GM19023 (cell line): ENCODE measurements around the gene TMEM106B.
"Not testable (repeated sequence)": the region's sequence is repeated elsewhere in the genome, so short reads cannot be mapped to it uniquely, and the experiment has no call there.

Experiments
- ATAC-seq: cut with Tn5 transposase; IDR thresholded peaks from one replicate; pipeline ENCODE4 v1.9.1; 2021; ENCODE audit warnings: mild to moderate bottlenecking, moderate library complexity; ENCODE audit not compliant: unreplicated experiment

TMEM106B gene

DNA sequence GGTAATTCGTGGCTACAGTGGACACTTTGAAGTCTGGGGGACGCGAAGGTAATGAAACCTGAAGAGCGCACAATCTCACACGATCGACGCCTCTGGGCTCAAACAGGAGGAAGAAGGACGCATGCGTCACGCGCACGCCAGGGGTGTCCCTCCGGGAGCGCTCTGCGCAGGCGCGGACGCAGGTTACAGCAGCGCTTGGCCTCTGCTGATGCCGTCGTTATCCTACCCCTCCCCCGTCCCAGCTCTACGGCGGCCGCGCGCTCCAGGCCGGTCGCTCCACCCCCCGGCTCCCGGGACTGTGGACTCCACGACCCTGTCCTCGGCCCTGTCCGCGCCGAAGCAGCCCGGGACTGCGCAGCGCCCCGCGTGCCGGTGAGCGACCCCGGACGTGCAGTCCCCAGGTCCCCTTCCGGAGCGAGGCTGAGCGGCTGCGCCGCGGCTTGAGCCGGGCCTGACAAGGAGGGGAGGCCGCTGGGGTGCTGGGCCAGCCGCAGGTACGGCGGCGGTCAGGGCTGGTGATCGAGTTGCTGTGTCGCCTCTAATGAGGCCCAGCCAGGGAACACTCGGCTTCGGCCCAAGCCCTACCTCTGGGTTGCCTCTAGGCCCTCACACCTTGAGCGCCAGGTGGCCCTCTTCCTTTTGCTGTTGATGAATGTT is at the start of gene TMEM106B:
Gene TMEM106B, plus strand, starts transcription at position 241 of the 657 bp plus-strand sequence. CDS start 3,517 bp downstream, outside the sequence.
- peak; percentile 95 for ATAC-seq

DNA sequence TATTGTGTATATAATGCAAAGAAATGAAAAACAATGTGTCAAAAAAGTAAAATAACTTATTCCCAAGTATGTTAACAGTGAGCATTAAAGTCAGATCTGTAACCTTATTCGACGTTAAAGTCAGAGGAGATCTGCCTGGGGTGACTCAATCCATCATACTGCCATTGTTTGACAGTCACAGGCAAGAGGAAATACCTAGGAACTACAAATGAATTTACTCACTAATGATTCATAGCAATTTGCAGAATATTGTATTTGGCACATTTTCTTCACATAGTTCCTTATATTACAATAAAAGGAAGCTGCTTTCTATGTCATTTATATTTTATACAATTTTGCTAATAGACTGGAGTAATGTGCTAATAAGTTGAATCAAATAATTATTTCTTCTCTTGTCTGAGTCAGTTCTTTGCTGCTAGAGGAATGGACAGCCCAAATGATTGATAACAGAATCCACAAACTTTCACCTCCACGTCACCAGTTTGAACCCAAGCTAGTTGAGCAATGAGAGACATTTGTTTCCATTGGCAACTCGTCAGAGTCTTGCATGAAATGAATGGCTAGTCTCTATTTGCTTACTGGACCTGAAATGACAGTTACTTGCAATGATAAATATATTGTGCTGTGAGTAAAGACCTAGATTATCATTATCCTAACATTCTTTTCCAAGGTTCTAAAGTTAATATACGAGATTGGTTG is 48.5 kb upstream of the TMEM106B start:
- ATAC-seq, result no peak

DNA sequence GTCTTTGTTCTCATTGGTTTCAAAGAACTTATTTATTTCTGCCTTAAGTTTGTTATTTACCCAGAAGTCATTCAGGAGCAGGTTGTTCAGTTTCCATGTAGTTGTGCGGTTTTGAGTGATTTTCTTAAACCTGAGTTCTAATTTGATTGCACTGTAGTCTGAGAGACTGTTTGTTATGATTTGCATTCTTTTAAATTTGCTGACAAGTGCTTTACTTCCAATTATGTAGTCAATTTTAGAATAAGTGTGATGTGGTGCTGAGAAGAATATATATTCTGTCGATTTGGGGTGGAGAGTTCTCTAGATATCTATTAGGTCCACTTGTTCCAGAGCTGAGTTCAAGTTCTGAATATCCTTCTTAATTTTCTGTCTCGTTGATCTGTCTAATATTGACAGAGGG is 43.0 kb upstream of the TMEM106B start:
- not testable (repeated sequence) for ATAC-seq

DNA sequence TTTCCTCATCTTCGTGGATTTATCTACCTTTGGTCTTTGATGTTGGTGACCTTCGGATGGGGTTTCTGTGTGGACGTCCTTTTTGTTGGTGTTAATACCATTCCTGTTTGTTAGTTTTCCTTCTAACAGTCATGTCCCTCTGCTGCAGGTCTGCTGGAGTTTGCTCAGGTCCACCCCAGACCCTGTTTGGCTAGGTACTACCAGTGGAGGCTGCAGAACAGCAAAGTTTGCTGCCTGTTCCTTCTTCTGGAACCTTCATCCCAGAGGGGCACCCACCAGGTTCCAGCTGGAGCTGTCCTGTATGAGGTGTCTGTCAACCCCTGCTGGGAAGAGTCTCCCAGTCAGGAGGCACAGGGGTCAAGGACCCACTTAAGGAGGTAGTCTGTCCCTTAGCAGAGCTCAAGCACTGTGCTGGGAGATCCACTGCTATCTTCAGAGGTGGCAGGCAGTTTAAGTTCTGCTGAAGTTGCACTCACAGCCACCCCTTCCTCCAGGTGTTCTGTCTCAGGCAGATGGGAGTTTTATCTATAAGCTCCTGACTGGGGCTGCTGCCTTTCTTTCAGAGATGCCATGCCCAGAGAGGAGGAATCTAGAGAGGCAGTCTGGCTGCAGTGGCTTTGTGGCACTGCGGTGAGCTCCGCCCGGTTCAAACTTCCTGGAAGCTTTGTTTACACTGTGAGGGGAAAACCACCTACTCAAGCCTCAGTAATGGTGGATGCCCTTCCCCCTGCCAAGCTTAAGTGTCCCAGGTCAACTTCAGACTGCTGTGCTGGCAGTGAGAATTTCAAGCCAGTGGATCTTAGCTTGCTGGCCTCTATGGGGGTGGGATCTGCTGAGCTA is 40.9 kb upstream of the TMEM106B start:
- not testable (repeated sequence) for ATAC-seq

GRCh38 chr7:12173671-12174070 is 37.4 kb upstream of the TMEM106B start:
- ATAC-seq, result no peak

- ATAC-seq, result no peak
These were observed 36.2 kb upstream of the TMEM106B start for GRCh38 chr7:12174931-12175330.

DNA sequence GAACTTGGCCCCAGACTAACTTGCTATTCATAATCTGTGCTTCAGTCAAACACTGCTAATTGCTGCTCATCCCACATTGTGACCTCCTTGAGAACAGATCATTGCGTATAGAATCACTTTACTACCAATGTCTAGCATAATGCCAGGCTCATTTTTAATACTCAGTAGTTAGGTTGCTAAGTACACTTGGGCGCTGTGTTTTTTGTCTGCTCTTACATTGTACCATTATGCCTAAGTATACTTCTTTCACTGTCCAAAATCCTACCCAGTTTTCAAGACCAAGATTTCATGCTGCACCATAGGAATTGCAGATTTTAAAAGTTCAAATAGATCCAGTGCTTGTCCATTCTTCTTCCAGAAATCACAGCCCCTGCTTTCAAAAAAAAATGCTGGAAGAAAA is 32.8 kb upstream of the TMEM106B start:
- ATAC-seq, result no peak

- no peak for ATAC-seq
These were observed 16.7 kb upstream of the TMEM106B start for GRCh38 chr7:12194426-12194825.

- no peak for ATAC-seq
These were observed 14.7 kb upstream of the TMEM106B start for GRCh38 chr7:12196386-12196785.

GRCh38 chr7:12199363-12199762 is 11.7 kb upstream of the TMEM106B start:
- no peak for ATAC-seq

DNA sequence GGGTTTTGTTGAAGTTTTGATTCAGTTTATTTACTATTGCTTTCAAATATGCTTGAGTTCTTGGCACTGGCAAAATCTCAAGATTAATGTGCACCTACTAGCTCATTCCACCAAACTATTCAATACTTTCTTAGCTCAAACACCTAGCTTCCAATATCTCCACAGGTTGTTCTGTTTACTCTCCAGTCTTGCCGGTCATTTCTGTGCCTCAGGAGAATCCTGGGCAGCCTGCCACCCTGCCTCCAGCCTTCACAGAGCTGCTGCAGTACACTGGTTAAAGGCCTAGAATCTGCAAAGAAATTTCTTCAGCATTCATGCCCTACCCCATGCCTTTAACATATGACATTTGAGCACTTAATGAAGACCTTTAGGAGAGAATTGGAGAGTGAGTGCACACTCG is 4.0 kb upstream of the TMEM106B start:
- no peak for ATAC-seq

DNA sequence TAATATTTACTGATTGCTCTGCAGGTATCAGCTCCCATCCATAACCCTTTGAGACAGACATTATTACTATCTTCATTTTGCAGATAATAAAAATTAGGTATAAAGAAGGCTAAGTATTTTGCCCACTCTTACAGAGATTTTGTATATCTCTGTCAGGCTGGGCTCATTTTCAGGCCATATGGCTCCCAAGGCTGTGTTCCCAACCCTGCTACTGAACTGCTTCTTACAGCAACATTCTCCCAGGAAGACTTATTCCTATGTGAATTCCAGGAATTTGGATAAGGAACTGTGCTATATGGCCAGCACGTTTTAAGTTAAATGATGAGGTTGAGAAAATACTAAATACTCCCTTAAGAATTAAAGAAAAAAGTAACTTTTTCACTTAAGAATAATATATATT is 1.9 kb upstream of the TMEM106B start:
- no peak for ATAC-seq

GRCh38 chr7:12210179-12211053 is 678 bp upstream of the TMEM106B start:
- ATAC-seq, result peak; percentile 36

GRCh38 chr7:12211711-12212485 is 804 bp downstream of the TMEM106B start:
- no peak for ATAC-seq

DNA sequence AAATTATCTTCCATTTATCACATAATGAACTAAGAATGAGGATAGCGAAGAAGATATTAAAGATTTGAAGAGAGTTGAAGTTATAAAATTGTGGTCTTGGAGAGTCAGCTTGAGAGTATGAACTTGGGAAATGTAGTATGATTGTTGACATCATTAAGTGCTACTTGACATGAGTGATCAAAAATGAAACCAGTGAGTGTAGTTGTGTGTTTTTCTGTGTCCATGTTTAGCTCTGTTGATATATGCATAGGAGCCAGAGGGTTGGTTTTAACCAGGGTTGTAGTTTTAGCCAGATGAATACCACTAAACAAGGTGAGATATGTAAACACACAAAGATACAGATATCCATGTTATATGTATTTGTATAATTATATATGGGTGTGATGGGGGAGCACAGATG is 6.2 kb downstream of the TMEM106B start:
- ATAC-seq, result no peak

GRCh38 chr7:12220389-12221046 is 9.4 kb downstream of the TMEM106B start:
- ATAC-seq, result no peak

DNA sequence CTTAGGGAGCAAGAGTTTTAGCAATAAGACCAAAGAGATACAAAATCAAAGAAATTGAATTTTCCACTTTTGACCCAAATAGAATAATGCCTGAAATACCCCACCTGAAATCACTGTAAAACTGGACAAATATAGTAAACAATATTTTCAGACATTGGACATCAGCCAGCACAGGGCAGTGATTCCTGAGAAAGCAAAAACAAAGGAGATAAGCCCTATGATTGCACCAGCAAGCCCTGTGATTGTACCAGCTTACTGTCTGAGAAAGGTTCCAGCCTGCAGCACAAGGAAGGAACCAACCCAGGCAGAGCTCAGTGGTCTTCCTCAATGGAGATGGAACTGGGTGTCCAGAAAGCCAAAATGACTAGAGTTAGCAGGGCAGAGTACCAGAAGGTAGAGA is 10.3 kb downstream of the TMEM106B start:
- no peak for ATAC-seq

GRCh38 chr7:12222889-12223579 is 11.9 kb downstream of the TMEM106B start:
- peak; percentile 57 for ATAC-seq

GRCh38 chr7:12225017-12225416 is 13.9 kb downstream of the TMEM106B start:
- not testable (repeated sequence) for ATAC-seq
